Stimulated activated CD4-positive, alpha-beta T cell treated with anti-CD3 and anti-CD28 coated beads, Interleukin-15, amount 100 ng/mL, for 24 hours (primary cell): Measurements from ENCODE around the gene CPAMD8.
"Not testable (repeated sequence)": the region's sequence is repeated elsewhere in the genome, so short reads cannot be mapped to it uniquely, and the experiment has no call there.

Experiments
- DNase-seq: peaks from one replicate; pipeline ENCODE4 v3.0.0-alpha.2; 2020

Gene CPAMD8

GRCh38 chr19:16998635-16999194, 27.9 kb downstream of the CPAMD8 start:
- no peak for DNase-seq

- DNase-seq: not testable (repeated sequence)
Observed at GRCh38 chr19:16996838-16997490, 29.6 kb downstream of the CPAMD8 start.

- no peak for DNase-seq
Observed at GRCh38 chr19:16988661-16989060, 37.9 kb downstream of the CPAMD8 start.

DNA sequence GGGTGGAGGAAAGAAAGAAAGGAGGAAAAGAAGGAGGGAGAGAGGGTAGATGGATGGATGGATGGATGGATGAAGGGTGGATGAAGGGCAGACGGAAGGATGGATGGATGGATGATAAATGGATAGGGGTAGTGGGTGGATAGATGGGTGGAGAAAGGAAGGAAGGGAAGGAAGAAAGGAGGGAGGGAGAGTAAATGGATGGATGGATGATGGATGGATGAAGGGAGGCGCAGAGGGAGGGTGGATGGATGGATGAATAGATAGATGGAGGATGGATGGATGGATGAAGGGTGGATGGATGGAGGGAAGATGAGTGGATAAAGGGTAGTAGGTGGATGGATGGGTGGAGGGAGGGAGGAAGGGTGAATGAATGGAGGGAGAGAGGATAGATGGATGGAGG, 41.2 kb downstream of the CPAMD8 start:
- no peak for DNase-seq

- not testable (repeated sequence) for DNase-seq
Observed at GRCh38 chr19:16982586-16982985, 44.0 kb downstream of the CPAMD8 start.

DNA sequence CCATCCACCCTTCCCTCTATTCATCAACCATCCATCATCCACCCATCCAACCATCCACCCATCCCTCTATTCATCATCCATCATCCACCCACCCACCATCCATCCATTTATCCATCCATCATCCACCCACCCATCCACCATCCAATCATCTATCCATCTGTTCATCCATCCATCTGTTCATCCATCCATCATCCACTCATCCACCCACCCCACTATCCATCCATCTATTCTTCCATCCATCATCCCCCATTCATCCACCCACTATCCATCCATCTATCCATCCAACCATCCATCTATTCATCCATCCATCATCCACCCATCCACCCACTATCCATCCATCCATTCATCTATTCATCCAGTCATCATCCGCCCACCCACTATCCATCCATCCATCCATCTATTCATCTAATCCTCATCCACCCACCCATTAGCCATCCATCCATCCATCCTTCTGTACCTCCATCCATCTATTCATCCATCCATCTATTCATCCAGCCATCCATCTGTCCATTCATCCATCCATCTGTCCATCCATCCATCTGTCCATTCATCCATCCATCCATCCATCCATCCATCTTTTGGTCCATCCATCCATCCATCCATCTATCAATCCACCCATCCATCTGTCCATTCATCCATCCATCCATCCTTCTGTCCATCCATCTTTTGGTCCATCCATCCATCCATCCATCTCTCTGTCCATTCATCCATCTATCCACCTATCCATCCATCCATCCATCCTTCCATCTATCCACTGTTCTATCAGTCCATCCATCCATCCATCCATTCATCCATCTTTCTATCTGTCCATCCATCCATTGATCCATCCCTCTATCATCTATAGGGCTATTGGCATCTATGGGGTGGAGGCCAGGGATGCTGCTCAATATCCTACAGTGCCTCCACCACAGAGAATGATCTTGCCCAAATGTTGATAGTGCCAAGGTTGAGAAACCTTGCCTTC, 47.5 kb downstream of the CPAMD8 start:
- DNase-seq: no peak

- no peak for DNase-seq
Observed at GRCh38 chr19:16978156-16978555, 48.5 kb downstream of the CPAMD8 start.

GRCh38 chr19:16977306-16977705, 49.3 kb downstream of the CPAMD8 start:
- no peak for DNase-seq

DNA sequence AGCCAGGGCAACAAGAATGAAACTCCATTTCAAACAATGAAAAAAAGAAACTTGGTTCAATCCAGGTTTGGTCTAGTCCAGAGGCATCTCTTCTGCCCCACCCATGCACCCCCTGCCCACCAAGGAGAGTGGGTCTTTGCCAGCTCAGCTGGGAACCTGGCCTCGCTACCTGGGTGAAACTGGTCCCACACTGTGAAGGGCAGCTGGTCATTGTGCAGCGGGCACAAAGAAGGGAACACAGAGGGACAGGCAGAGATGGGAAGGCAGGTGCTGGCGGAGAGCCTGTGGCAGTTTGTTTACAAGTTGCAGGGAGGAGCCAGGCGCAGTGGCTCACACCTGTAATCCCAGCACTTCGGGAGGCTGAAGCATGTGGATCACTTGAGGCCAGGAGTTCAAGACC, 50.2 kb downstream of the CPAMD8 start:
- DNase-seq: no peak

- DNase-seq: no peak
Observed at GRCh38 chr19:16970821-16971220, 55.8 kb downstream of the CPAMD8 start.

GRCh38 chr19:16969135-16969534, 57.5 kb downstream of the CPAMD8 start:
- DNase-seq: no peak

DNA sequence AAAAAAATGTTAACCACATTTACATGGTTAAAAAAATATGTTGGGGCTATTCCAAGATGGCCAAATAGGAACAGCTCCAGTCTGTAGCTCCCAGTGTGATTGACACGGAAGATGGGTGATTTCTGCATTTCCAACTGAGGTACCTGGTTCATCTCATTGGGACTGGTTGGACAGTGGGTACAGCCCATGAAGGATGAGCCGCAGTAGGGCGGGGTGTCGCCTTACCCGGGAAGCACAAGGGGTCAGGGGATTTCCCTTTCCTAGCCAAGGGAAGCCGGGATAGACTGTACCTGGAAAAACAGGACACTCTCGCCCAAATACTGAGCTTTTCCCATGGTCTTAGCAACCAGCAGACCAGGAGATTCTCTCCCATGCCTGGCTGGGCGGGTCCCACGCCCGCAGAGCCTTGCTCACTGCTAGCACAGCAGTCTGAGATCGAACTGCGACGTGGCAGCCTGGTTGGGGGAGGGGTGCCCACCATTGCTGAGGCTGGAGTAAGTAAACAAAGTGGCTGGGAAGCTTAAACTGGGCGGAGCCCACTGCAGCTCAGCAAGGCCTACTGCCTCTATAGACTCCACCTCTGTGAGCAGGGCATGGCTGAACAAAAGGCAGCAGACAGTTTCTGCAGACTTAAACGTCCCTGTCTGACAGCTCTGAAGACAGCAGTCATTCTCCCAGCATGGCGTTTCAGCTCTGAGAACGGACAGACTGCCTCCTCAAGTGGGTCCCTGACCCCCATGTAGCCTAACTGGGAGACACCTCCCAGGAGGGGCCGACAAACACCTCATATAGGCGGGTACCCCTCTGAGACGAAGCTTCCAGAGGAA, 65.4 kb downstream of the CPAMD8 start:
- not testable (repeated sequence) for DNase-seq

DNA sequence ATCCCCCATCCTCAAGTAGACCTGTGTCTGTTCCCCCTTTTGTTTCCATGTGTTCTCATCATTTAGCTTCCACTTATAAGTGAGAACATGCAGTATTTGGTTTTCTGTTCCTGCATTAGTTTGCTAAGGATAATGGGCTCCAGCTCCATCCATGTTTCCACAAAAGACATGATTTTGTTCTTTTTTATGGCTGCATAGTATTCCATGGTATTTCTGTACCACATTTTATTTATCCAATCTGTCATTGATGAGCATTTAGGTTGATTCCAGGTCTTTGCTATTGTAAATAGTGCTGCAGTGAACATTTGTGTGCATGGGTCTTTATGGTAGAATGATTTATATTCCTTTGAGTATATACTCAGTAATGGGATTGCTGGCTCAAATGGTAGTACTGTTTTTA, 68.3 kb downstream of the CPAMD8 start:
- not testable (repeated sequence) for DNase-seq

GRCh38 chr19:16957855-16958254, 68.8 kb downstream of the CPAMD8 start:
- DNase-seq: no peak

GRCh38 chr19:16957151-16957701, 69.4 kb downstream of the CPAMD8 start:
- DNase-seq: no peak

DNA sequence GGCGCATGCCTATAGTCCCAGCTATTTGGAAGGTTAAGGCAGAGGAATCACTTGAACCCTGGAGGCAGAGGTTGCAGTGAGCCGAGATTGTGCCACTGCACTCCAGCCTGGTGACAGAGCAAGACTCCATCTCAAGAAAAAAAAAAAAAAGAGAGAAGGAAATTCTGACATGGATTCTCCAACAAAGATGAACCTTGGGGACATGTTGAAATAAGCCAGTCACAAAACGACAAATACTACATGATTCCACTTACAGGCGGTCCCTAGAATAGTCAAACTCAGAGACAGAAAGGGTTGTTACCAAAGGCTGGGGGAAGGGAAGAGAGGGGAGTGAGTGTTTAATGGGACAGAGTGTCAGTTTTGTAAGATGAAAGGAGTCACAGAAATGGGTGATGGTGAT, 71.4 kb downstream of the CPAMD8 start:
- DNase-seq: no peak

GRCh38 chr19:16952046-16952445, 74.6 kb downstream of the CPAMD8 start:
- no peak for DNase-seq

GRCh38 chr19:16951529-16951928, 75.1 kb downstream of the CPAMD8 start:
- DNase-seq: no peak

GRCh38 chr19:16949496-16950023, 77.0 kb downstream of the CPAMD8 start:
- no peak for DNase-seq

GRCh38 chr19:16946951-16947940, 79.4 kb downstream of the CPAMD8 start:
- no peak for DNase-seq
